ENCODE data around the gene SOBP. TPM values are rescaled to one million over a fixed set of nuclear protein-coding genes. Genes with fewer than 3 reads are reported as not detected.

Gene SOBP
- total and polyA plus RNA-seq, 2 experiments from 2014 or later = 1.5 to 3.0 TPM

GRCh38 chr6:107644513-107644912 lies 154.6 kb downstream of the SOBP start:
- no peaks in the 10 kb centered on the region for H3K79me2 ChIP-seq (replicated peaks; ENCODE audit: insufficient read depth)
- H3K9me2 ChIP-seq (ENCODE audit: insufficient read depth) = no peaks in the 10 kb centered on the region
- Mint-ChIP-seq H3K27ac (no peak overlapping the region), H3K36me3 (ENCODE audit: low read depth) (no peaks in the 10 kb centered on the region), H3K4me3 (no peak overlapping the region), H3K9me3 (no peaks in the 10 kb centered on the region), H3K27me3 (ENCODE audit: insufficient read depth, low read depth, poor library complexity) (peaks cover 5% of the 10 kb centered on the region), H3K4me1 (no peaks in the 10 kb centered on the region; the same call in 2 of the 3 replicates)
- H3K4me3 ChIP-seq = no peak overlapping the region
- DNase-seq (ENCODE audit: low spot score) = no peak
- H3F3A ChIP-seq (replicated peaks; ENCODE audit: low read depth) = no peaks in the 10 kb centered on the region
- TF ChIP-seq EZH2phosphoT487 (IDR thresholded peaks at IDR 0.05; ENCODE audit: unreplicated experiment) = no peak
- TF ChIP-seq JUNB (IDR thresholded peaks at IDR 0.05; ENCODE audit: unreplicated experiment) = no peak
- no peak for TF ChIP-seq REST (IDR thresholded peaks at IDR 0.05; ENCODE audit: unreplicated experiment)
- no peak for TF ChIP-seq CREB1 (CRISPR knock-in tag; IDR thresholded peaks at IDR 0.05; ENCODE audit: low read depth)
- no peak for TF ChIP-seq EZH2 (IDR thresholded peaks at IDR 0.05; ENCODE audit: low read depth, unreplicated experiment)
- TF ChIP-seq NANOG (IDR thresholded peaks at IDR 0.05; ENCODE audit: borderline replicate concordance) = no peak
- TF ChIP-seq, protein P1, sequence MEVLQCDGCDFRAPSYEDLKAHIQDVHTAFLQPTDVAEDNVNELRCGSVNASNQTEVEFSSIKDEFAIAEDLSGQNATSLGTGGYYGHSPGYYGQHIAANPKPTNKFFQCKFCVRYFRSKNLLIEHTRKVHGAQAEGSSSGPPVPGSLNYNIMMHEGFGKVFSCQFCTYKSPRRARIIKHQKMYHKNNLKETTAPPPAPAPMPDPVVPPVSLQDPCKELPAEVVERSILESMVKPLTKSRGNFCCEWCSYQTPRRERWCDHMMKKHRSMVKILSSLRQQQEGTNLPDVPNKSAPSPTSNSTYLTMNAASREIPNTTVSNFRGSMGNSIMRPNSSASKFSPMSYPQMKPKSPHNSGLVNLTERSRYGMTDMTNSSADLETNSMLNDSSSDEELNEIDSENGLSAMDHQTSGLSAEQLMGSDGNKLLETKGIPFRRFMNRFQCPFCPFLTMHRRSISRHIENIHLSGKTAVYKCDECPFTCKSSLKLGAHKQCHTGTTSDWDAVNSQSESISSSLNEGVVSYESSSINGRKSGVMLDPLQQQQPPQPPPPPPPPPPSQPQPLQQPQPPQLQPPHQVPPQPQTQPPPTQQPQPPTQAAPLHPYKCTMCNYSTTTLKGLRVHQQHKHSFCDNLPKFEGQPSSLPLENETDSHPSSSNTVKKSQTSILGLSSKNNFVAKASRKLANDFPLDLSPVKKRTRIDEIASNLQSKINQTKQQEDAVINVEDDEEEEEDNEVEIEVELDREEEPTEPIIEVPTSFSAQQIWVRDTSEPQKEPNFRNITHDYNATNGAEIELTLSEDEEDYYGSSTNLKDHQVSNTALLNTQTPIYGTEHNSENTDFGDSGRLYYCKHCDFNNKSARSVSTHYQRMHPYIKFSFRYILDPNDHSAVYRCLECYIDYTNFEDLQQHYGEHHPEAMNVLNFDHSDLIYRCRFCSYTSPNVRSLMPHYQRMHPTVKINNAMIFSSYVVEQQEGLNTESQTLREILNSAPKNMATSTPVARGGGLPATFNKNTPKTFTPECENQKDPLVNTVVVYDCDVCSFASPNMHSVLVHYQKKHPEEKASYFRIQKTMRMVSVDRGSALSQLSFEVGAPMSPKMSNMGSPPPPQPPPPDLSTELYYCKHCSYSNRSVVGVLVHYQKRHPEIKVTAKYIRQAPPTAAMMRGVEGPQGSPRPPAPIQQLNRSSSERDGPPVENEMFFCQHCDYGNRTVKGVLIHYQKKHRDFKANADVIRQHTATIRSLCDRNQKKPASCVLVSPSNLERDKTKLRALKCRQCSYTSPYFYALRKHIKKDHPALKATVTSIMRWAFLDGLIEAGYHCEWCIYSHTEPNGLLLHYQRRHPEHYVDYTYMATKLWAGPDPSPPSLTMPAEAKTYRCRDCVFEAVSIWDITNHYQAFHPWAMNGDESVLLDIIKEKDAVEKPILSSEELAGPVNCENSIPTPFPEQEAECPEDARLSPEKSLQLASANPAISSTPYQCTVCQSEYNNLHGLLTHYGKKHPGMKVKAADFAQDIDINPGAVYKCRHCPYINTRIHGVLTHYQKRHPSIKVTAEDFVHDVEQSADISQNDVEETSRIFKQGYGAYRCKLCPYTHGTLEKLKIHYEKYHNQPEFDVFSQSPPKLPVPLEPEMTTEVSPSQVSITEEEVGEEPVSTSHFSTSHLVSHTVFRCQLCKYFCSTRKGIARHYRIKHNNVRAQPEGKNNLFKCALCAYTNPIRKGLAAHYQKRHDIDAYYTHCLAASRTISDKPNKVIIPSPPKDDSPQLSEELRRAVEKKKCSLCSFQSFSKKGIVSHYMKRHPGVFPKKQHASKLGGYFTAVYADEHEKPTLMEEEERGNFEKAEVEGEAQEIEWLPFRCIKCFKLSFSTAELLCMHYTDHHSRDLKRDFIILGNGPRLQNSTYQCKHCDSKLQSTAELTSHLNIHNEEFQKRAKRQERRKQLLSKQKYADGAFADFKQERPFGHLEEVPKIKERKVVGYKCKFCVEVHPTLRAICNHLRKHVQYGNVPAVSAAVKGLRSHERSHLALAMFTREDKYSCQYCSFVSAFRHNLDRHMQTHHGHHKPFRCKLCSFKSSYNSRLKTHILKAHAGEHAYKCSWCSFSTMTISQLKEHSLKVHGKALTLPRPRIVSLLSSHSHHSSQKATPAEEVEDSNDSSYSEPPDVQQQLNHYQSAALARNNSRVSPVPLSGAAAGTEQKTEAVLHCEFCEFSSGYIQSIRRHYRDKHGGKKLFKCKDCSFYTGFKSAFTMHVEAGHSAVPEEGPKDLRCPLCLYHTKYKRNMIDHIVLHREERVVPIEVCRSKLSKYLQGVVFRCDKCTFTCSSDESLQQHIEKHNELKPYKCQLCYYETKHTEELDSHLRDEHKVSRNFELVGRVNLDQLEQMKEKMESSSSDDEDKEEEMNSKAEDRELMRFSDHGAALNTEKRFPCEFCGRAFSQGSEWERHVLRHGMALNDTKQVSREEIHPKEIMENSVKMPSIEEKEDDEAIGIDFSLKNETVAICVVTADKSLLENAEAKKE (CRISPR knock-in tag; IDR thresholded peaks at IDR 0.05) = no peak
- TF ChIP-seq ZNF114 (CRISPR knock-in tag; IDR thresholded peaks at IDR 0.05) = no peak
- no peak for TF ChIP-seq STAT1 (IDR thresholded peaks at IDR 0.05; ENCODE audit: unreplicated experiment)
- no peak for TF ChIP-seq ZNF331 (CRISPR knock-in tag; IDR thresholded peaks at IDR 0.05; ENCODE audit: low read depth)
- no peak for TF ChIP-seq ETS1 (IDR thresholded peaks at IDR 0.05)
- TF ChIP-seq CTCF (conservative IDR thresholded peaks at IDR 0.05; ENCODE audit: low read depth in 2 of 2) = no peak
- no peak for TF ChIP-seq POLR2AphosphoS5 (IDR thresholded peaks at IDR 0.05; ENCODE audit: low read depth)
- no peak for ATAC-seq
- H3K27me3 ChIP-seq (ENCODE audit: insufficient read depth) = no peaks in the 10 kb centered on the region
- no peak overlapping the region for H2AFZ ChIP-seq
- no peak overlapping the region for H3K4me2 ChIP-seq
- H3K36me3 ChIP-seq (ENCODE audit: insufficient read depth) = no peaks in the 10 kb centered on the region
- H3K4me1 ChIP-seq (ENCODE audit: insufficient read depth) = peaks cover 5% of the 10 kb centered on the region; the same call in 1 of the 2 replicates
- H3K27ac ChIP-seq (ENCODE audit: low read depth) = no peak overlapping the region
- H4K20me1 ChIP-seq (replicated peaks; ENCODE audit: insufficient read depth) = no peaks in the 10 kb centered on the region
